GM21825 (cell line): ENCODE results near the gene PDE7B.
"Not testable (repeated sequence)": the region's sequence is repeated elsewhere in the genome, so short reads cannot be mapped to it uniquely, and the experiment has no call there.

Experiments
- ATAC-seq: cut with Tn5 transposase; IDR thresholded peaks from one replicate; pipeline ENCODE4 v1.9.1; 2021; ENCODE audit warnings: mild to moderate bottlenecking, moderate library complexity; ENCODE audit not compliant: unreplicated experiment

The PDE7B gene

DNA sequence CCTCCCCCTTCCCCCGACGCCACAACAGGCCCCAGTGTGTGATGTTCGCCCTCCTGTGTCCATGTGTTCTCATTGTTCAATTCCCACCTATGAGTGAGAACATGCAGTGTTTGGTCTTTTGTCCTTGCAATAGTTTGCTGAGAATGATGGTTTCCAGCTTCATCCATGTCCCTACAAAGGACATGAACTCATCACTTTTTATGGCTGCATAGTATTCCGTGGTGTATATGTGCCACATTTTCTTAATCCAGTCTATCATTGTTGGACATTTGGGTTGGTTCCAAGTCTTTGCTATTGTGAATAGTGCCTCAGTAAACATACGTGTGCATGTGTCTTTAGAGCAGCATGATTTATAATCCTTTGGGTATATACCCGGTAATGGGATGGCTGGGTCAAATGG lies 287.6 kb downstream of the PDE7B start:
- ATAC-seq = not testable (repeated sequence)

GRCh38 chr6:136144251-136145023 lies 292.9 kb downstream of the PDE7B start:
- no peak for ATAC-seq

- no peak for ATAC-seq
Observed at GRCh38 chr6:136146130-136146529, 294.6 kb downstream of the PDE7B start.

GRCh38 chr6:136147342-136147741 lies 295.8 kb downstream of the PDE7B start:
- ATAC-seq = no peak

DNA sequence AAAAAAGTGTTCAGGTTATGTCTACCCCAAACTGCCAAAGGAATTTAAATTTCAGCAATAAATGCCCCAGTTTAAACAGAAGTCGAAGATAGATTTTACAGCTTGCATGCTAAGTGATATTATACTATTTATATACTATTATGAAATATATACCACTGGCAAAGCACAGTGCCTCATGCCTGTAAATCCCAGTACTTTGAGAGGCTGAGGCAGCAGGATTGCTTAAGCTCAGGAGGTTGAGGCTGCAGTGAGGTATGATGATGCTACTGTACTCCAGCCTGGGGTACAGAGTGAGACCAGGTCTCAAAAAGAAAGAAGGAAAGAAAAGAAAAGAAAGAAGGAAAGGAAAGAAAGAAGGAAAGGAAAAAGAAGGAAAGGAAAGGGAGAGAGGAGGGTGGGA lies 296.6 kb downstream of the PDE7B start:
- ATAC-seq = no peak

GRCh38 chr6:136148523-136148922 lies 297.0 kb downstream of the PDE7B start:
- ATAC-seq = no peak

GRCh38 chr6:136149311-136149710 lies 297.8 kb downstream of the PDE7B start:
- ATAC-seq = no peak

DNA sequence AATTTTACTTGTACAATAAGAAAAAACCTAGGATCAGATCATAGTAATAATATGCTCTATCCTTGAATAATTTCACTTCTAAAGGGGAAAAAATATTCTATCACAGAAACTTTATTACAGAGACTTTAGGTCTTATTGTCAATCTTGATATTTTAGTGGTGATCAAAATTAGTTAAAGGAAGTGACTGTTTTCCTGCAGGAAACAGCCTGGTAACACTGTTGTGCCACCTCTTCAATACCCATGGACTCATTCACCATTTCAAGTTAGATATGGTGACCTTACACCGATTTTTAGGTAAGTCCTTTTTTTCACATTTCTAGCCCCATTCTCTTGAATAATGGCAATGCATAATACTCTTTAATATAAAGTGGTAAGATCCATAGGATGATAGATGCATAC lies 299.5 kb downstream of the PDE7B start:
- no peak for ATAC-seq

DNA sequence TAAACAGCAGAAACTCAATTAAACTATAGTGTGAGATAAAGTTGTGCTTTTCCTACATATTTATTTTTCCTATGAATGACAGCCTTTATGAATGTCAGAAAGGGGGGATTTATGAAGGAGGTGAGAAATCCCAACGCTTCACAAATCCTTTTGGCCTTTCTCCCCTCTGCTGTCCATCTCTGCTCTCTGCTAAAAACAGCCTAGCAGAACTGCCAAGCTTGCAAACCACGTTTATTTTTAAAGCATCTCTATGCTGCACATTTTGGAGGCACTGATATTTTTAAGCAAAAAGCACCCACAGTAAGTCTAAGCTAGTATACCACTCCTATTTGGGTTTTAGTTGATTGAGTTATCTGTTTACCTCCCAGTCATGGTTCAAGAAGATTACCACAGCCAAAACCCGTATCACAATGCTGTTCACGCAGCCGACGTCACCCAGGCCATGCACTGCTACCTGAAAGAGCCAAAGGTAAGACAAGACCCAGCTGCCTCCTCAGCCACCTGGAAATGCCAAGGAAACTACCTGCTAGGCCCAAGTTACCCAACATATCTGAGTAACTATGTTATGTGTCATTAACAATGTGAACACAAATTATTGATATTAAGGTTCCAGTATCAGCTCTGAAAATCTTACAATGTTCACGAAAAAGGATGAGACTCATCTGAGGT lies 302.3 kb downstream of the PDE7B start:
- no peak for ATAC-seq

GRCh38 chr6:136155191-136155590 lies 303.7 kb downstream of the PDE7B start:
- ATAC-seq = no peak

GRCh38 chr6:136157743-136158142 lies 306.2 kb downstream of the PDE7B start:
- no peak for ATAC-seq

GRCh38 chr6:136158387-136158821 lies 306.9 kb downstream of the PDE7B start:
- ATAC-seq = no peak

DNA sequence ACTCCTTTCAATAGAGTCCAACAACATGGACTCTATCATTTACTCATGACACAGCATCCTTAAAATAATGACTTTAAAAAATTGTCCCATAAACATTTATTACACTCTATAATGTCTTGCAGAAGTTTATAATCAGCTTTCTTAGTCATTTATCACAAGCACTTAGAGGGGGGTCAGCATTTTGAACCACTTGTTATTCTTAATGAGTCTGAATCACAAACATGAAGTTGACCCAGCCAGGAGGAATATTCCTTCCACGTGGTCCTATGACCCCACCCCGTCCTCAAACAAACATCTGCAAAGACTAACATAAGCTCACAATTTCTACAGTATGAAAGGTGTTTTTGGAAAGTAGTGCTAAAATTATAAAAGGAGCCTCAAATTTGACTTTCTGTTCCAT lies 307.5 kb downstream of the PDE7B start:
- no peak for ATAC-seq

- ATAC-seq = no peak
Observed at GRCh38 chr6:136160250-136160649, 308.7 kb downstream of the PDE7B start.

DNA sequence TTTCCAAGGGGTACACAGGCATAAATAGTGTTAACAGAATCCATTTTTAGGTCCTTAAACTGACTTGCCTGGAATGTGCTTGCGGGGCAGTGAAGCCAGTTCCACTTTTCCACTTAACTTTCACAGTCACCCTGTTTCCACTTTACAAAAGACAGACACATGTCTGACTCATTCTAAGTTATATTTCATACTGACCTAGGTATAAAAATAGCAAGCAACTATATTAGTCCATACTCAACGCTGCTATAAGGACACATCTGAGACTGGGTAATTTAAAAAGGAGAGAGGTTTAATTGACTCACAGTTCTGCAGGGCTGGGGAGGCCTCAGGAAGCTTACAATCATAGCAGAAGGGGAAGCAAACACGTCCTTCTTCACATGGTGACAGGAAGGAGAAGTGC lies 310.4 kb downstream of the PDE7B start:
- no peak for ATAC-seq

DNA sequence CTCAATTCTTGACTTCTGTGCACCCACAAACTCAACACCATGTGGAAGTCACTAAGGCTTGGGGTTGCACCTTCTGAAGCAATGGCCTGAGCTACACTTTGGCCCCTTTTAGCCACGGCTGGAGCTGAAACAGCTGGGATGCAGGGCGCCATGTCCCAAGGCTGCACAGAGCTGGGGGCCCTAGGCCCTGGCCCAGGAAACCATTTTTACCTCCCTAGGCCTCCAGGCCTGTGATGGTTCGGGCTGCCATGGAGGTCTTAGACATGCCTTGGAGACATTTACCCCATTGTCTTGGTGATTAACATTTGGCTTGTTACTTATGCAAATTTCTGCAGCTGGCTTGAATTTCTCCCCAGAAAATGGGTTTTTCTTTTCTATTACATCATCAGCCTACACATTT lies 311.8 kb downstream of the PDE7B start:
- no peak for ATAC-seq

- no peak for ATAC-seq
Observed at GRCh38 chr6:136166815-136167214, 315.3 kb downstream of the PDE7B start.

GRCh38 chr6:136169394-136170148 lies 318.1 kb downstream of the PDE7B start:
- ATAC-seq = no peak

DNA sequence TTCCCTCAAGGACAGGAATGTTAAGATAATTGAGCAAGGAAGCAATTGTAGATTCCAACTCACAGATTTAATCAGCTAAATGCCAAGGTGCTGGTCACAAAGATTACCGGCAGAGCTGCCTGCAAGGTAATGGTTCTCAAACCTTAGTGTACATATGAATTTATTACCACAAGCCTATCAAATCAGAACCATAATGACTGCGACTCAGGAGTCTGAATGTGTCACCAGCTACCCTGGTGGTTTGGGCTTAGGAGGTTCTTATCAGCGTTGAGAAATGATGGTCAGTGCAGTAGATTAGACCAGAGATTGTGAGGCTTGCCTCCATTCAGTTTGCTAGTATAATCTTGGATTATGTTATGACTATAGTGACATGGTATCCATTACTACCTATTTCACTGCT lies 319.7 kb downstream of the PDE7B start:
- ATAC-seq = no peak

GRCh38 chr6:136173519-136174507 lies 322.3 kb downstream of the PDE7B start:
- no peak for ATAC-seq

- no peak for ATAC-seq
Observed at GRCh38 chr6:136174510-136174909, 323.0 kb downstream of the PDE7B start.
